COLO829 (cell line): ENCODE measurements around the gene MAPKAP1.
A peak's percentile ranks its signal among the peaks of the same experiment; 100 is the strongest.

Experiments
- DNase-seq: peaks from one replicate; pipeline ENCODE4 v3.0.0; 2012; ENCODE audit warnings: low spot score

Gene MAPKAP1

DNA sequence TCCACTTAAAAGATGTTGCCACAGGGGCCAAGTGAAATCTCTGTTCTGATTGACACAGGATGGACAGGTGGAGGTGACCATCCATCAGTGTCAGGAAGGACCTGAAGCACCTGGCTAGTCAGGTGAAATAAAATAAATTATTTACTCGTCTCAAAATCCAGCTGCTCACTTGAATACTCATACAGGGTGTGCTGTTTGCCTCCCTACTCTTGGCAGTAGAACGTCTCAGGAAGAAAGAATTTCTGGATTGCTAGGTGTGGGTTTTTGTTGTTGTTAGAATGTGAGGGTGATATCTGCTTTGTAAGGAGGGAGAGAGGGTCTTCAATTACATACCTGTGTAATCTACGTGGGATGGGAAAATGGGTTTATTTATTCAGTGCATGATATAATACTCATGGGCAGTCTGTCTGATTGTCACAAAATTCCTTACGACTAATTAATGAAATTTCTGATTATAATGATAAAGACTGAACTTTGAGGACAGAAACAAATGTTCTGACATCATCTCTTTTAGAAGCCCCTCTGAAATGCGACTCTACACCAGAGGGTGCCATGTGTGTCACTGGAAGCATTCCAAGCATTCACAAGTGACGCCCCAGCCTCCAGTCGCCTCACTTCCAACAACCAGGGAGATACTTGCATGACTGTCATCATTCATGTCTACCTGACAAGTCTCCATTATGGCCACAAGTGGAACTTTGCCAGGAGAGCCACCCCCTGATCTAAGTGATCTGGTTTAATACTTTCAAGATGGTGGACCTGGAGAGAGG lies 227.0 kb downstream of the MAPKAP1 start:
- DNase-seq, result no peak

DNA sequence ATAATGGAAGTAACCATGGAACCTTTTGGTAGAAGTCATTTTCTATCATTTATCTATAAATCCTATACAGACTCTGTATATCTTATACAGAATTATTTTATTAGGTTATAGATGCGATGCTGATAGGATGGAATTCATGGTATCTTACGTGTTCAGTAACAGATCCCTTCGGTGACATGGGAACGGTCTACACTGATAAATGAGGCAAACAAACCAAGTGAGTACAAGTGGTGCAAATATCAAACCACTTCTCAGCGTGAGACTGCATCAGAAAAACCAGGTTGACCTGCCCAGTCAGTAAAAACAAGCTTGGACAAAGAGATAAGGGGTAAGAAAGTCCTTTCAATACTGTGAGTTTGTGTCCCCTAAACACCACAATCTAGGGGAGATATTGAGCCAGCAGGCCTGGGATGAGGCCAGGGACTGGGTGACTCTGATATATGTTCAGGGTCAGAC lies 229.9 kb downstream of the MAPKAP1 start:
- DNase-seq, result no peak

DNA sequence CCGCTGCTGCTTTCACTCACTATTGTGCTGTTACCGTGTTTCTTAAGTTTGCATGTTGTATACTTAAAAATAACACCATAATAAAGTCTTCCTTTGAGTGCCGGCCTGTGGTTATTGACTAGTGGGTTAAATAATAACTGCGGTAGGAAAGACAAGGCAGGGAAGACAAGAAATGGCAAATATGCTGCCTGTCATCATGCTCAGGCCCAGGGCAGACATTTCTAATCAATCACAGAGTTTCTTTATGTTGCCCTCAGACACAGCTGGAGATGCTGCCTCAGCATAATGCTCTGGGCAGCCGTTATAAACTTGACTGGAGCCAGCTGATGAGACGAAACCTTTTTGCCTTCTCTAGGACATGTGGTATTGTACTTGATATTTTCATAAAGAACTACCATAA lies 230.4 kb downstream of the MAPKAP1 start:
- no peak for DNase-seq

DNA sequence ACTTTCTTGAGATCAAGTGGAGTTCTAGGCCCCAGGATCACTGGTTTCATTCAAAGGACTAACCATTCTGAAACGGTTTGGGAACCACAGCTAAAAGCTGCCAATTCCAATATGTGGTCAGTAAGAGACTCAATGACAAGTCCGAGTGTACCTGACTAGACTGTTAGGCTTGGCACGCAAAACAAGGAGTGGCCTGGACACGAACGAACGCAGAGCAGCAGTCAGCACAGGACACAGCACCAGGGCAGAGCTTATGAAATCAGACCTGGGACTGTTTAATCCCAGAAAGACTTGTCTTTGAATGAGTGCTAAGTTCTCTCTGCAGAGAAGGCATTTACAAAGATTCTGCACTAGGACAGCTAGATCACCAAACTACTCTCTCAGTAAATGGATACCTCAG lies 231.6 kb downstream of the MAPKAP1 start:
- DNase-seq, result no peak

GRCh38 chr9:125472926-125473701 lies 233.9 kb downstream of the MAPKAP1 start:
- peak; percentile 94 for DNase-seq

- DNase-seq, result no peak
These were observed 234.5 kb downstream of the MAPKAP1 start for GRCh38 chr9:125472562-125472925.

DNA sequence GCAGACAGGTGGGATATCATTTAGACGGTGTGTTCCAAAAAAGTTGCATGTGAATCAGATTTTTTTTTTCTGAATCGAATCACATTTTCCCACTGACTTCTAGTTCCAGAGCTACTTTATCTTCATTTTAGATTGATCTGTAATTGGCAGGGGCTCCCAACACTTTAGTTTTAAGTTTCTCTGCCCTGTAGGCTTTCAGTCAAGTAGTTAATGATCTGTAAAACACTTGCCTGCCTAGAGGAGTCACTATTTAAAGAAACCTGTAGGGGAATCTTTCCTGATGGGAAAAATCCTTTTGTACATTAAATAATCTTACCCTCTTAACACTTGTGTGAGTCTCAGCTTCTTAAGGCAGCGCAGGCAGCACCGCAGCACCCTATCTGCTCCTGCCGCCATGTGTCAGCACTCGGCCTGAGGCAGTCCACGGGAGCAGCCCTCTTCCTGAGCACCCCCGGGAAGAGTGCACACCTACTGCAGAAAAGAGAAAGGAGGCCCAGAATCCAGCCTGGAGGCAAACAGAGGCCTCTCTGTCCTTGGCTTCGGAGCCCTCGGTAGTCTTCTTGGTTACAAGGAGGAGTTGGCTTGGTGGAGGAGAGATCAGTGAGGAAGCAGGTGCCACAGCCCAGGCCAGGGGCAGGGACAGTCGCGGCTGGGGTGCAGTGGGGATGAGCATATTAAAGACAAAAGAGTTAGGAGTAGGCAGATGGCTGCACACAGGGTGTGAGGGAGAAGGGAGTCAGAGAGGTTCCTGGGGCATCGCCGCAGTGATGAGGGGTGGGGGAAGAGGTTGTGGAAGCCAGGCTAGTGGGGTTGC lies 236.0 kb downstream of the MAPKAP1 start:
- DNase-seq, result no peak

GRCh38 chr9:125470189-125470588 lies 236.8 kb downstream of the MAPKAP1 start:
- DNase-seq, result no peak

GRCh38 chr9:125468646-125469045 lies 238.4 kb downstream of the MAPKAP1 start:
- no peak for DNase-seq

DNA sequence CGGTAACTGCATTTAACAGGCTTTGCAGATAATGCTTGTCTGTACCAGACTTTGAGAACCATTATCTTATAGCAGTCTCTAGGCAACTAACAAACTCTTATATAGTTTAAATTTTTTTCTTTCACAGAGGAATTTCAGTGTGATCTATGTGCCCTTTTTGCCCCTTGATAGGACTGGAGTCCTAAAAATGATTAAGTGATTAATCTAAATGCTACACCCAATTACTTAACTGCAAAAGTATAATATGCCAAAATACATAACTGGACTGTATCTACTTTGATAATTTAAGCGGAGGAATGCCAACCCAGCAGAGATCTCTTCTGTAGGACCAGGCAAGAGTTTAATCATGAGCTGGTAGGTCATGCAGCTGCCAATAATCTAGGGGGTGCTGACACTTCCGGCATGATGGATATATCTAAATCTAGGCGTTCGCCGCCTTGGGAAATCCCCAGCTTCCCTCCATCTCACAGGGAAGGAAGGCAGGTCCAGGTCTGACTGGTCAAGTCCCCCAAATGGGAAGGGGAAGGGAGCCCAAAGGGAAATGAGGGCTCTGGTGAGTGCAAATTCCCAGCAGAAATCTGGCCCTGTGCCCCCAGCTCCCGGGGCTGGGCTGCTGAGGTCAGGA lies 239.8 kb downstream of the MAPKAP1 start:
- DNase-seq, result no peak

- DNase-seq, result peak; percentile 74
These were observed 240.6 kb downstream of the MAPKAP1 start for GRCh38 chr9:125466411-125466810.

- no peak for DNase-seq
These were observed 242.2 kb downstream of the MAPKAP1 start for GRCh38 chr9:125464591-125465385.

DNA sequence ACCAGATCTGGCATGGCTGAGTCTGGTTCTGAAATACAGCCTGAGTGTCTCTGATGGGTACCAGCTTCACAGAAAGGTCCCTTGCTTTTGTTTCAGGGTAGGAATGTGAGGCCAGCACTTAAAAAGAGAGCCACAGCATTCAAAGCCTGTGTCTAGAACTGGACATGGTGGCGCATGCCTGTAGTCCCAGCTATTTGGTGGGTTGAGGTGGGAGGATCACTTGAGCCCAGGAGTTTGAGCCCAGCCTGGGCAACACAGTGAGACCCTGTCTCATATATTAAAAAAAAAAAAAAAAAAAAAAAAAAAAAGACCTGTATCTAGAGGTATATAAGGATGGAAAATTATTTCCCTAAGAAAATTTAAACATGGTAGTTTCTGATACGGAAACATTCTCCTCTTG lies 243.1 kb downstream of the MAPKAP1 start:
- DNase-seq, result no peak

GRCh38 chr9:125462861-125463291 lies 244.1 kb downstream of the MAPKAP1 start:
- no peak for DNase-seq

DNA sequence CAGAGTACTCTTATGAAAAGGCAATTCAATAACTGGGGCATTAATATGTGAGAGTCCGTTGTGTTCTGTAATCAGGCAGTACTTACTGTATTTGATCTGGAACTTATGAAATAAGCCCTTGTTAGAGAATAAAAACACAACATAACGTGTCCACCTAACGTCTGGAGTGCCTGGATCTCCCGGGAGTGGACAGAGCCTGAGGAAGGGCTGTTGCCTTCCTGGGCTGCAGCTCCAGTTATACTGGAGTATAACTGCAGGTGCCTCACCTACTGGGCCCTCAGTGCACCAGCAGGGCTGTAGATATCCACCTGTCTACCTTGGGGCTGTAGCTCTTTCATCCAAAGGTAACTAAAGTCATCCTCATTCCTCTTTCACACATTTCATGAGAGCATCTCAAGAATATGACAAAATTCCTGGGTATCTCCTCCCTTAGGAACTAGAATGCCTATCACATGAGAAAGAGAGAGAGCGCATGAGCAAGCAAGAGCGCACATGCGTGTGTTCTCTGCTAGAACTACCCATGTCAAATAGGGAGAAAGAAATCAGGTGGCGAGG lies 245.3 kb downstream of the MAPKAP1 start:
- no peak for DNase-seq

DNA sequence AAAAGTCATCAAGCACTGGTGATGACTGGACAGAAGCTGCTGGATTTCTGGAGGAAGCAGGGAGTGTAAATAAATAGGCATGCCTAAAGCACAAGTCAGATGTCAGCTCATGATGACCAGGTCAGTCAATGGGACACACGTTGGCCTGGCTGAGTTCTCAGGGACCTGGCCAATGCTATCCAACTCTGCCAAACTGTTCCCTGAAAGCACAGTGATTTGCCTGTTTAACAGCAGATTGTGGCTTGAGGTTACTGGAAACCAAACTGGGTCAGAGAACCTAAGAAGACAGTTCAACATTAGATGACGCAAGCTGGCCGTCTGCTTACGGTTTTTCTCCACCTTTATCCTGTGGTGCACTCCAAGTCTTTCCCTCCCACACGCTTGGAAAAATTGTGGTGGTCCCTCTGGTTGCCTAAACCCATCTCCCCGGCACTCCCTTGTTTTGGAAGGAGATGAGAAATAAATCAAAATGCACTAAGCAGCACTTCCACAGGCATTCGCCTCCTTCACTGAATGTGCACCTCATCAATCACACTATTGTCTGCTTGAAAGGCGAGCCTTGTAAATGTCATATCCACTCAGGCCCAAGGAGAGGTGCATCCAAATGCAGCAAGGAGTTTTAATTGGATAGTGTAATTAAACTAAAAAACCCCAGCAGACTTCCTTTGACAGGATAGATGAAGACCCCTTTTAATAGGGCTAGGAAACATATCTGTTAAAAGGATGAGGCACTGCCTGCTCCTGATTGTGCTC lies 245.9 kb downstream of the MAPKAP1 start:
- DNase-seq, result peak; percentile 85

DNA sequence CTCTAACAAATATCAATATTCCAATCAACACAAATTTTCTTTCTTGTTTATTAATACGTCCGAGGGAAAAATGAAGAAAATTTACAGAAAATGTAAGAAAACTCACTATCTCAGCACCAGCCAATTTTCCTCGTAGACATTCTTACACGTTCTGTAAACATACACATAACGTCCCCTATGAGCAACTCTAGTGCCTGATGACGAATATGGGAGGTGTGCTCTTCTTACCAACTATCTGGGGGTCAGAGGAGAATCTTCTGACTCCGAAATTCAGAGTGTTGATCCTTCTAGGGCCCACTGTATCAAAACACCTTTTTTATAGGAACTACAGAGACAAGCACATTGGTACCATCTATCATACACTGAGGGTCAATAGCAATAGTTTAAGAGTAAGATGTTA lies 246.7 kb downstream of the MAPKAP1 start:
- no peak for DNase-seq

- DNase-seq, result no peak
These were observed 249.7 kb downstream of the MAPKAP1 start for GRCh38 chr9:125457357-125457756.

- DNase-seq, result no peak
These were observed 251.1 kb downstream of the MAPKAP1 start for GRCh38 chr9:125455876-125456275.

GRCh38 chr9:125455132-125455531 lies 251.9 kb downstream of the MAPKAP1 start:
- no peak for DNase-seq
